DMS 273 (cell line): ENCODE data around the gene NLRP5.

Experiments
- DNase-seq: peaks from one replicate; lab custom pipeline; 2025; ENCODE audit not compliant: unreplicated experiment; lab: John Stamatoyannopoulos, UW

Gene NLRP5

GRCh38 chr19:56071151-56071550, 84.6 kb downstream of the NLRP5 start:
- peak; percentile 54 for DNase-seq

- DNase-seq: peak; percentile 79
Measured at GRCh38 chr19:56076498-56076897, 89.9 kb downstream of the NLRP5 start.

DNA sequence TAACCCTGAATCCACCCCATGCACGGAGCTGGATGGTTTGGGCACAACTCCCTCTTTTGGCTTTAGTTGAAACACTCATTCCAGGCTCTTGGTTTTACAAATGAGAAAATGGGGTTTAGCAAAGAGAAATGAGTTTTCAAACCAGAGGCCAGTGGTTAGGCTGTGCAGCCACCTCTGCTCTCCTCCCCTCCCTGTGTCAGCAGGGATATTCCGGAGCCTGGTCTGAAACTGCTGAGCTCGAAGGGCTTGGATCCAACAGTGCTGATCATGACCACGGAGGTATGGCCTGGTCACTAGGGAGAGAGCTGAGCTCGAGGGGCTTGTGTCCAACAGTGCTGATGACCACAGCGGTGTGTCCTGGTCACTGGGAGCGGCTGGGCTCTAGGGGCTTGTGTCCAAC, 93.0 kb downstream of the NLRP5 start:
- DNase-seq: no peak

DNA sequence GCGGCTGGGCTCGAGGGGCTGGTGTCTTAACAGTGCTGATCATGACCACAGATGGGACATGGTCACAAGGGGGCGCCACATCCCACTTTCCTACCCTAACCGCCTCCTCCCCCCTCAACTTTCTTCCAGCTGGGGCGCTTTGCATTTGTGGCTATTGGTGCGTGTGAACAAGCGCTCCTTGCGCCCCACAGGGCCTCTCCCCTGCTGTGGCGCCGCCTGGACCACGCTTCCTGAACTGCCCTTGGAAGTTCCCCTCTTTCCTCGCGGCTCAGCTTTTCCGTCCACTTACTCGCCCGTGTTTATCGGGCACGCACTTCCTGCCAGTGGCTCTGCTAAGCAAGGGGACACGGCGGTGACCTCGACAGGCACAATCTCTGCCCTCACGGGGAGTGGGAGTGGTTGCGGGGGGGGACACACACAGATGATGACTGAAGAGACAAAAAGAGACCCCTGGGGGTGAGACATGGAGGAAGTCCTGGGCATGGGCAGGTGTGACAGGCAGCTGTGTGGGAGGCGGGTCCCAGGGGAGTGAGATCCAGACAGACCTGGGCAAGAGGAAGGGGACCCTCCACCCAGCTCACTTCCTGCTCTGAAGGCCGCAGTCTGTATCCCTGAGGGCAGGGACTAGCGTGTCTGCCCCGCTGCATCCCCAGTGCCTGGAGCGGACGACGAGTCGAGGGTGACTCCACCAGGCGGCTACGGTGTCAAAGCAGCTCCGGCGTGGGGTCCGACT, 94.3 kb downstream of the NLRP5 start:
- DNase-seq: peak; percentile 90

DNA sequence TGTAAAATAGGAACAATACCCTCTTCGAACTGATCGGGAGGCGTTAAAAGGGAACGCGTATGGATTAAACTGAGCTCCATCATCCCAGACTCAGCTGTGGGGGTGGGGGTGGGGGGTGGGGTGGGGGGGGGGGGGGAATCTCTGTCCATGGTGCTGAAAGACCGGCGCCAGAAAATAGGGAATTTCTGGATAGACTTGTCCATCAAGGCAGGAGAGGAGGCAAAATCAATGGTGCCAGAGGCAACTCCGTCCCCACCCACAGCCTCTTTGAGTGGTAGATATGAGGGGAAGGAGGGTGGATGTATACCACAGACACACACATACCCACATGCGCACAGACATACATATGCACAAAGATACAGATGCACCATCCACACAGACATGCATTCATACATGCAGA, 97.1 kb downstream of the NLRP5 start:
- no peak for DNase-seq

DNA sequence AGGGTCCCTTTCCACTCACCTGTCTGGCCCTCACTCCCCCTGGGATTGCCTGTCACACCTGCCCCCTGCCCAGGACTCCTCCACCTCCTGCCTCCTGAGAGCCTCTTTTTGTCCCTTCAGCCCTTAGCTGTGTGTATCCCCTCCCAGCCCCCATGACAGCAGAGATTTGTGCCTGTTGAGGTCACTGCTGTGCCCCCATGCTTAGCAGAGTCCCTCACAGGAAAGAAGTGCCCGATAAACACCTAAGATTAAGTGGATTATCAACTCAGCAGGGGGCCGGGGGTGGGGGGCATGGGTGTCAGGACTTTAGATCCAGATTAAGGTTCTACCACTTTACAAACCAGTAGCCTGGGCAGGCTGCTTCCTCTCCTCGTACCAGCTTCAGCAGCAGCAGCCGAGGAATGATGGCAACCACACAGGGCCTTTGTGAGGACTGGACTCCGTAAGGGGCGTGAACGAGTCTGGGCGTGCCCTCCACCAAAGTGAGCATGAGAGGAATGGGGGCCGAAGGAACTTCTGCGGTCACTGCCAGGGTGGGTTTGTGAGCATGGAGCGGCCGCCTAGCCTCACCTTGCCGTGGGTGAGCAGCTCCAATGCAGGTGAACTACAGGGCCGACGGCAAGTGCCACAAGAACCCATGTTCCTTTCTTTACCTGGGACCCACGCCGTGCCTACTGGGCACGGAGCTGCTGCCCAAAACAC, 98.4 kb downstream of the NLRP5 start:
- peak; percentile 21 for DNase-seq

- DNase-seq: no peak
Measured at GRCh38 chr19:56085571-56086275, 99.1 kb downstream of the NLRP5 start.

DNA sequence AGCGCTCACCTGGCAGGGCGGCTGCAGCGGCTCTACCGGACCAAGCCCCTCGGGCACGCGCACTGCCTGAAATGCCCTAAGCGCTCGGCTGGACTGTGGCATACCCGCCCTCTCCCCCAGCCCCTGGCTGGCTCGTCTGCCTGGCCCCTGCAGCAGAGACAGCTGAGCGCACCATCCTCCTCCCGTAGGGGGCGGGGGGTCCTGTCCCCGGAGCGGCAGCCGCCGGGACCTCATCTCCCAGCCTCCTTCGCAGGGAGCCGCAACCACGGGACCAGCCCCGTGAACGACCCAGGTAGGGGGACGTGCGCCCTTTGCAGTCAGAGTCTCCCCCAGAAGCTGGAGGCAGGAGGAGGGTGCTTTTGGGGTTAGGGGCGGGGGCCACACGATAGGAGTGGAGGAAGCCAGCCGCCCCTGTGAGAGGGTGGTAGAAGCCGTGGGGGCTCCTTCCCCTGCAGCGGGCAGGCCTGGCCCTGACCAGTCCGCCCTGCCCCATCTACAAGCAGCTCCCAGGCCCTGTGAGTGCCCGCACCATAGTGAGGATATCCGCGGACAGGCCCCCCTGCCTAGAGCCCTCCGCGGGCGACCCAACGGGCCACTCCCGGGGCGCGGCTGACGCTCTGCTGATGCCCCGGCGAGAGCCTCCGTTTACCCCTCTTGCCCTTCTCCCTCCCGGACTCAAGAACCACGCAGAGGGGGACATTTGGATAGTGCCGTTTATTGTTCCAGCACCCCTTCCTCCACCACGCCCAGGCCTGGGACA, 100.3 kb downstream of the NLRP5 start:
- DNase-seq: no peak

GRCh38 chr19:56087647-56088496, 101.3 kb downstream of the NLRP5 start:
- no peak for DNase-seq

GRCh38 chr19:56088497-56089215, 102.1 kb downstream of the NLRP5 start:
- DNase-seq: no peak

DNA sequence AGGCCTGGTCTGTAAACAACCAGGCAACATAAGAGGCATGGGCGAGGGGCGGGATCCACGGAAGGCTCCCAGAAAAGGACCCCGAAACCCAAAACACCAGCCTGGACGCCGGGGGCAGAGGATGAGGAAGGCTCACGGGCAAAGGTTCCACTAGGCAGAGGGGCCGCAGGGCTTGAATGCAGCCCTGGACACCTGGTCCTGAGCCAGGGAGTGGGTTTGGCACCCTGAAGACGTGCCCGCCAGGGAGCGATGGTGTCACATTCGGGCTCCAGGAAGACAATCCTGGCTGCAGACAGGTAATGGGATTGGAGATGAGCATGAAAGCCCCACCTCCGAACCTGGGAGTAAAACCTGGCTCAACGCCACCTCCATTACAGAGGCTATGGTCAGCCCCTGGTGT, 102.8 kb downstream of the NLRP5 start:
- DNase-seq: no peak

- DNase-seq: no peak
Measured at GRCh38 chr19:56091066-56091490, 104.5 kb downstream of the NLRP5 start.

DNA sequence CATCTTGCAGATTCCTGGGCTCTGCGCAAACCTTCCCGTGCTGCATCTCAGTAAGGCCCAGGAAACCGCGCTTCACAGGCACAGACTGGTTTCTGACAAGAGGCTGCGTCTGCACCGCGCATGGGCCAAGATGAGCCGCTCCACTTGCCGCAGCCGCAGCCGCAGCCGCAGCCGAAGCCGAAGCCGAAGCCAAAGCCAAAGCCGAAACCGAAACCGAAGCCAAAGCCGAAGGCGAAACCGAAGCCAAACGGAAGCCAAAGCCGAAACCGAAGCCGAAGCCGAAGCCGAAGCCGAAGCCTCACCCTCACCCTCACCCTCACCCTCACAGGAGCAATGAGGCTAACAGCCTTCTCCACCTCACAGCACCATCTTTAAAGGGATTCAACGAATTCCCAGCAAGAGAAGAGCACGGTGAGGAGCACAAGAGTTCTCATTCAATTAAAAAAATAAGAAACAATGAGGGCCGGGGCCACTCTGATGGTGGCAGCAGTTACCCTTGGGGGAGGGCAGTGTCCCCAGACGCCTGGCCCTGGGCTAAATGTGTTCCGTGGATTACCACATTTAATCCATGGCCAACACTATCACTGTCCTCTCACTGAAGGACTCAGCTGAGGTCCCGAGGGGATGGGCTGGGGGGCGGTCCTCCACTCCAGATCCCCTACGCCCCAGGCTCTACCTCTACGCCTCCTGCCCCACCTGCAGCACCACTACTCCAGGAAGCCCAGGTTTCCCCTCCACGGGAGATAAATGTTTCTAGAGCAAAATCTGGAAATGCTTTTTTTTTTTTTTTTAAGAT, 105.4 kb downstream of the NLRP5 start:
- no peak for DNase-seq

- DNase-seq: no peak
Measured at GRCh38 chr19:56092685-56093631, 106.4 kb downstream of the NLRP5 start.

GRCh38 chr19:56094449-56094848, 107.9 kb downstream of the NLRP5 start:
- DNase-seq: no peak

DNA sequence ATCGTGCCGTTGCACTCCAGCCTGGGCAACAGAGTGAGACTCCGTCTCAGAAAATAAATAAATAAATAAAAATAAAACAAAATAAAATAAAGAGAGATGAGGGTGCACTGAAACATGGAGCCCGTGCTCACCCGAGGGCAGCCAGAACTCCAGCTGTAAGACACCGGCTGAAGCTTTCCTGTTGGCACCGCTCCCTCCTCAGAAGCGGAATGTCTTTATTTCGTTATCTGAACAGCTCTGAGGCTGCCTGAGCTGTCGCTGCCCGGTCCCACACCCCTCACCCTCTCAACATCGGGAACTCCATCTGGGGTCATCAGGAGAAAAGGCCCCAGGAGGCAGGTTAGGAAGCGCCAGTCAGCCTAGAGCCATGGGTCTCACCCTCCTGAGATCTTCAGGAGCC, 110.1 kb downstream of the NLRP5 start:
- DNase-seq: no peak

GRCh38 chr19:56097306-56097705, 110.7 kb downstream of the NLRP5 start:
- no peak for DNase-seq

GRCh38 chr19:56097776-56098175, 111.2 kb downstream of the NLRP5 start:
- DNase-seq: no peak
